ENCODE data around the gene KCNC3.

- TF ChIP-seq CTCF (IDR thresholded peaks at IDR 0.05) = no peak
- TF ChIP-seq POLR2A (IDR thresholded peaks at IDR 0.05) = no peak
- no peak for TF ChIP-seq POLR2AphosphoS5 (IDR thresholded peaks at IDR 0.05)
These were observed 25.6 kb downstream of the KCNC3 start for GRCh38 chr19:50303558-50303957.
